Omental fat pad (tissue), 4 donors: ENCODE measurements around the gene NPSR1. TPM values are rescaled to one million over a fixed set of nuclear protein-coding genes. Genes with fewer than 3 reads are reported as not detected.
"Not testable (repeated sequence)": the region's sequence is repeated elsewhere in the genome, so short reads cannot be mapped to it uniquely, and the experiment has no call there.

Experiments used
- ATAC-seq: fragments of 150-250 bp; one replicate; pipeline ENCODE4 v1.9.1; 2016; ENCODE audit warnings: mild to moderate bottlenecking, moderate library complexity; ENCODE audit not compliant: low FRiP score
- DNase-seq: peaks from one replicate; pipeline ENCODE4 v3.0.0-alpha.2; 2019; ENCODE audit warnings: low spot score
- total RNA-seq, 4 donors: library from RNA; depleted of rRNA; stranded (reverse); fragments of >200 nt; gene quantifications; one replicate each; pipeline ENCODE4 v1.1.0, GENCODE V29; 2016
- TF ChIP-seq, protein P1 (sequence below), 3 donors: fragments of 450-650 bp; IDR thresholded peaks; one replicate each; pipeline ENCODE4 v1.5.1; 2016 to 2017; ENCODE audit warnings: antibody characterized with exemption in 3 of 3, mild to moderate bottlenecking in 3 of 3, moderate library complexity in 2 of 3

Gene NPSR1, protein sequence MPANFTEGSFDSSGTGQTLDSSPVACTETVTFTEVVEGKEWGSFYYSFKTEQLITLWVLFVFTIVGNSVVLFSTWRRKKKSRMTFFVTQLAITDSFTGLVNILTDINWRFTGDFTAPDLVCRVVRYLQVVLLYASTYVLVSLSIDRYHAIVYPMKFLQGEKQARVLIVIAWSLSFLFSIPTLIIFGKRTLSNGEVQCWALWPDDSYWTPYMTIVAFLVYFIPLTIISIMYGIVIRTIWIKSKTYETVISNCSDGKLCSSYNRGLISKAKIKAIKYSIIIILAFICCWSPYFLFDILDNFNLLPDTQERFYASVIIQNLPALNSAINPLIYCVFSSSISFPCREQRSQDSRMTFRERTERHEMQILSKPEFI
- not detected for total RNA-seq

DNA sequence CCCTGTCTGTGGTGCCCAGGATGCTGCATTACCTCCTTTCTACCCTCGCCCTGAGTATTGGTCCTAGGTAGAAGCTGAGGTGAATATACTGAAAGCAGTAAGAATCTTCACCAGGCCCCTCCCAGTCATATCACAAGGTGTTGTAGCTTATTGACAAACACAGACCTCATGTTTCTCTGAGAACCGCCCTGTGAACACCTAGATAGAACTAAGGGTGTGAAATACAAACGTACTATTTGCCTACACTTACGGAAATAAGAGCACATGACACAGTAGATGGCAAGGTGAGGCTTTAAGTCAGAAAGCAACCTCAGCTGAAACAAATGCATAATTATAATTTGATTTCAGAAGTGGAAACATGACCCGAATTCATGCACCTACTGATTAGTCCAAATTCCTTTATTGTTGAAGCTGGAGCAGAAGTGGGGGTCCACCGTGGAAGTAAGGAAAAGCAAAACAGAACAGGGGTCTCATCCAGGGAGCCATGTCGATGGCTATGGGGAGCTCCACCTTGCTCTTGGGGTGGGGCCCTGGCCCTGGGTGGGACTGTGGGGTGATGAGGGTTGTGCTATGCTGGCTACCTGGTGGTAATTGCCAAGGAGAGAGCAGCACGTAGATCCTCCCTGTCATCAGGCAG is at the start of gene NPSR1:
Gene NPSR1 (plus strand): TSS at position 587 of the 637 bp plus-strand sequence. CDS start 195 bp downstream, outside the sequence.
- TF ChIP-seq, protein P1, sequence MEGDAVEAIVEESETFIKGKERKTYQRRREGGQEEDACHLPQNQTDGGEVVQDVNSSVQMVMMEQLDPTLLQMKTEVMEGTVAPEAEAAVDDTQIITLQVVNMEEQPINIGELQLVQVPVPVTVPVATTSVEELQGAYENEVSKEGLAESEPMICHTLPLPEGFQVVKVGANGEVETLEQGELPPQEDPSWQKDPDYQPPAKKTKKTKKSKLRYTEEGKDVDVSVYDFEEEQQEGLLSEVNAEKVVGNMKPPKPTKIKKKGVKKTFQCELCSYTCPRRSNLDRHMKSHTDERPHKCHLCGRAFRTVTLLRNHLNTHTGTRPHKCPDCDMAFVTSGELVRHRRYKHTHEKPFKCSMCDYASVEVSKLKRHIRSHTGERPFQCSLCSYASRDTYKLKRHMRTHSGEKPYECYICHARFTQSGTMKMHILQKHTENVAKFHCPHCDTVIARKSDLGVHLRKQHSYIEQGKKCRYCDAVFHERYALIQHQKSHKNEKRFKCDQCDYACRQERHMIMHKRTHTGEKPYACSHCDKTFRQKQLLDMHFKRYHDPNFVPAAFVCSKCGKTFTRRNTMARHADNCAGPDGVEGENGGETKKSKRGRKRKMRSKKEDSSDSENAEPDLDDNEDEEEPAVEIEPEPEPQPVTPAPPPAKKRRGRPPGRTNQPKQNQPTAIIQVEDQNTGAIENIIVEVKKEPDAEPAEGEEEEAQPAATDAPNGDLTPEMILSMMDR (IDR thresholded peaks at IDR 0.05) = no peak
- ATAC-seq (no peak), DNase-seq (no peak)

DNA sequence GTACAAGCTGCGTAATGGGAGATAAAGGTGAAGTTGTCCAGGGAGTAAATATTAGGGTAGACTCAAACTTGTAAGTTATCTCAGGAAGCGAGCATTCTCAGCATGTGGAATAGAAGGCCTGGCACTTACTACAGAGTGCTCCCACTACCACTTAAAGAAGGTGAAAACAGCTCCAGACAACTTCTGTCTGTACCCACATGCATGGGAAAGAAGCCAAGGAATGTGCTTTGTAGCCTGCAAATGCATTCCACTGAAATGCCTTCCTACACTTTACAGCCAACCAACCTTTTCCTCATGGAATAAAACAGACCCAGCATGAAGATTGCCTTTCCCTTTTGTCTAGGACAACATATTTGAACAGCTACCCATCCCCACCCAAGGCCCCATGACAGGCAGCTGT is 45.4 kb upstream of the NPSR1 start:
- ATAC-seq (no peak), DNase-seq (no peak)
- TF ChIP-seq, protein P1 (IDR thresholded peaks at IDR 0.05) = no peak

DNA sequence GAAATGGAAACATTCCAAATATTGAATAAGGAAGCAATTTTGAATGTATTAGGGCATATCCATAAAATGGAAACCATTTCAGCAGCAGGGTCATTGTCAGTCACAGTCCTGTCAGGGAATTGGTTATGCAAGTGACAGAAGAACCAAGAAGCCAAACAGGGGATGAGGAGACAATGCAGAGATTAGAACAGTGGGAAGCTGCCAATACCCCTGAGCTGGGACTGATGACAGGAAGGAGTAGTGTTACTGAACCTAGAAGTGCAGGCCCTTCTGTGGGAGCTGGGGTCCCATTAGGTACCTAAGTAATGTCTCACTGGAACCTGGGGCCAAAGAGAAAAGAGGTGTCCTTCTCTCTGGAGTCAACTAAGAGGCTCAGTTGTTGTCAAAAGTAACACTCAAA is 37.6 kb upstream of the NPSR1 start:
- ATAC-seq = no peak
- TF ChIP-seq, protein P1 (IDR thresholded peaks at IDR 0.05) = no peak
- DNase-seq = no peak

DNA sequence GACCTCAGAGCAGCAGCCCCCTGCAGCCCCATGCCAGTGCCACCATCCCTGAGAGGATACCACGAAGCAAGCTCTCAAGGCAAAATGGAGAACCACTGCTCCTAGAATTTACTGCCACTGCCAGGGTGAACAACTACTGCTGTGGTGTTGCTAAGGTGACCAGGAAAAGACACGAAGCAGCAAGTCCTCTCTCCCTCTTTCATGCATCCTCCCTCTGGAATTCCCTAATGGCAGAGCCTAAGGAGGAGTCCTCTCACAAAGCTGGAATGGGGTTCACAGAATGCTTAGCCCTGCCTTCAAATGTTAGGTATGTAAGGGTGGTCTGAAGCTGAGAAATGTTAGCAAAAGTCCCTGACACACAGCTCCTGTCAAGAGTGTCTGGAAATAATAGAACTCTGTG is 35.8 kb upstream of the NPSR1 start:
- no peak for DNase-seq
- no peak for ATAC-seq
- TF ChIP-seq, protein P1 (IDR thresholded peaks at IDR 0.05) = no peak

DNA sequence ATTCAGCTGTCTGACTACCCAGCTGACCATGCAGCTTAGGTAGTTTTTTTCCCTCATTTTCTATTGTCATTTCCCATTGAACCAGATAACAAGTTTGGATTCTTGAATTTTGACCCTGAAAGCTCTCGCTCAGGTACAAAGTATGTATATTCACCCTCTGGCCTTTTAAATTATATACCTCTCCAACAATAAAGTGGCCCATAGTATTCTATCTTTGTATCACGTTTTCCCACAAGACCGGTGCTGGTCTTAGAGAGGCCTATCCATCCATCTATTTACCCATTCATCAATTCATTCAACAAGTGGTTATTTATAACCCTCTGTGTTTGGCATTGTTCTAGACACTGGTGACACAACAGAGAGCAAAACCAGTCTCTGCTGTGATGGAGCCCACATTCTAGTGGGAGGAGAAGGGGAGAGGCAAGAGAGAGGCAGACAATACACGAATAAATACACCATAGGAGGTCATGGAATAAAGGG is 35.2 kb upstream of the NPSR1 start:
- DNase-seq (no peak), ATAC-seq (no peak)
- TF ChIP-seq, protein P1 (IDR thresholded peaks at IDR 0.05) = no peak

DNA sequence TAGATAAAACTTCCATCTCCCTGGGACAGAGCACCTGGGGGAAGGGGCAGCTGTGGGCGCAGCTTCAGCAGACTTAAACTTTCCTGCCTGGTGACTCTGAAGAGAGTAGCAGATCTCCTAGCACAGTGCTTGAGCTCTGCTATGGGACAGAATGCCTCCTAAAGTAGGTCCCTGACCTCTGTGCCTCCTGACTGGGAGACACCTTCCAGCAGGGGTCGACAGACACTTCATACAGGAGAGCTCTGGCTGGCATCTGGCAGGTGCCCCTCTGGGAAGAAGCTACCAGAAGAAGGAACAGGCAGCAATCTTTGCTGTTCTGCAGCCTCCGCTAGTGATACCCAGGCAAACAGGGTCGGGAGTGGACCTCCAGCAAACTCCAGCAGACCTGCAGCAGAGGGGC is 29.4 kb upstream of the NPSR1 start:
- ATAC-seq, DNase-seq: not testable (repeated sequence)

DNA sequence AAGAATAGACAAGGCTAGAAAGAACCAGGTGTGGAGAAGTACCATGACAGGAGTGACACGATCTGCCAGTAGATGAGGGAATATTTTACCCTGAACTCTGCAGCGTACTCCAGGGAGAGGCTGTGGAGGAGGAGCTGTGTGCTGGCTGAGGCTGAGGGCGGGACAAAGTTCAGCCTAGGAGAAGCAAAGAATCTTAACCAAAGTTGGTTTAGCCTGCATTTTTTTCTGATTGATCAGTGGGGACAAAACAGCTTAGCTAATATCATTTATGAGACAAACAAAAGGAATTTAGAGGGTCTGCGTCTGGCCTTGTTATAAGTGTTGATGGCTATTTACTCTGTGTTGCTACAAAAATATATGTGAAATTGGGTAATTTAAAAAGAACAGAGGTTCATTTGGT is 5.2 kb upstream of the NPSR1 start:
- ATAC-seq (no peak), DNase-seq (no peak)
- TF ChIP-seq, protein P1 (IDR thresholded peaks at IDR 0.05) = no peak
